NCI-H2171 (cell line): Measurements from ENCODE around the gene ANAPC16.
"Not testable (repeated sequence)": the region's sequence is repeated elsewhere in the genome, so short reads cannot be mapped to it uniquely, and the experiment has no call there.

Source experiments
- DNase-seq: peaks from one replicate; lab custom pipeline; 2025; lab: John Stamatoyannopoulos, UW

ANAPC16 gene

DNA sequence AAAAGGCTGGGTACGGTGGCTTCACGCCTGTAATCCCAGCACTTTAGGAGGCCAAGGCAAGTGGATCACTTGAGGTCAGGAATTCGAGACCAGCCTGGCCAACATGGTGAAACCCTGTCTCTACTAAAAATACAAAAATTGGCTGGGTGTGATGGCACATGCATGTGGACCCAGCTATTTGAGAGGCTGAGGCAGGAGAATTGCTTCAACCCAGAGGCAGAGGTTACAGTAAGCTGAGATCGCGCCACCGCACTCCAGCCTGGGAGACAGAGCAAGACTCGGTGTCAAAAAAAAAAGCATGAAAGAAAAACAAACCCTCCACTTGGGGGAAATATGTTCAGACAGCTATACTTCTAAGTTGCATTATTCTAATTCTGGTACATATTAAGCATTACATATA, 63.8 kb downstream of the ANAPC16 start:
- DNase-seq: not testable (repeated sequence)

DNA sequence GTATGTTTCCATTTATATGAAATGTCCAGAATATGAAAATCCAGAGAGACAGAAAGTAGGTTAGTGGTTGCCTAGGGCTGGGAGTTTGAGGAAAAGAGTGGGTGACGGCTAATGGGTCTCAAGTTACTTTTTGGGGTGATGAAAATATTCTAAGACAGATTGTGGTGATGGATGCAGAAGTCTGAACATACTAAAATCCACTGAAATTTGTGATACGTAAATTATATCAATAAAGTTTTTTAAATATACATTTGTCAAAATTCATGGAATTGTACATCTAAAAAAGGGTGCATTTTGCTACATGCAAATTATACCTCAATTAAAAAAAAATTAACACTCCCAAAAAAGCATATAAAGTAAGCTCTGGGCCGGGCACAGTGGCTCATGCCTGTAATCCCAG, 67.3 kb downstream of the ANAPC16 start:
- no peak for DNase-seq
